HG03095 (cell line): Measurements from ENCODE around the gene PPP1R13L.
"Not testable (repeated sequence)": the region's sequence is repeated elsewhere in the genome, so short reads cannot be mapped to it uniquely, and the experiment has no call there.

Experiments used
- ATAC-seq: cut with Tn5 transposase; IDR thresholded peaks from one replicate; pipeline ENCODE4 v1.9.1; 2021; ENCODE audit warnings: moderate library complexity; ENCODE audit not compliant: unreplicated experiment

PPP1R13L gene

GRCh38 chr19:45404557-45405434, at the start of gene PPP1R13L:
TSS of gene PPP1R13L (minus strand) at chr19:45405069. CDS start at chr19:45398318, 6,751 bp downstream.
- ATAC-seq: no peak

- no peak for ATAC-seq
Measured at GRCh38 chr19:45451850-45452387, 47.0 kb upstream of the PPP1R13L start.

- ATAC-seq: no peak
Measured at GRCh38 chr19:45451131-45451849, 46.4 kb upstream of the PPP1R13L start.

GRCh38 chr19:45450012-45450333, 45.1 kb upstream of the PPP1R13L start:
- no peak for ATAC-seq

GRCh38 chr19:45448887-45449299, 44.0 kb upstream of the PPP1R13L start:
- no peak for ATAC-seq

GRCh38 chr19:45448425-45448756, 43.5 kb upstream of the PPP1R13L start:
- ATAC-seq: no peak

GRCh38 chr19:45446944-45447343, 42.1 kb upstream of the PPP1R13L start:
- no peak for ATAC-seq

GRCh38 chr19:45446295-45446694, 41.4 kb upstream of the PPP1R13L start:
- no peak for ATAC-seq

GRCh38 chr19:45445139-45445538, 40.3 kb upstream of the PPP1R13L start:
- no peak for ATAC-seq

GRCh38 chr19:45444318-45445041, 39.6 kb upstream of the PPP1R13L start:
- no peak for ATAC-seq

GRCh38 chr19:45443462-45444317, 38.8 kb upstream of the PPP1R13L start:
- ATAC-seq: no peak

GRCh38 chr19:45442778-45443461, 38.1 kb upstream of the PPP1R13L start:
- ATAC-seq: no peak

GRCh38 chr19:45442408-45442777, 37.5 kb upstream of the PPP1R13L start:
- ATAC-seq: no peak

GRCh38 chr19:45440873-45441654, 36.2 kb upstream of the PPP1R13L start:
- ATAC-seq: no peak

GRCh38 chr19:45440259-45440638, 35.4 kb upstream of the PPP1R13L start:
- no peak for ATAC-seq

GRCh38 chr19:45439569-45440258, 34.8 kb upstream of the PPP1R13L start:
- peak; percentile 49 for ATAC-seq

- ATAC-seq: no peak
Measured at GRCh38 chr19:45439190-45439568, 34.3 kb upstream of the PPP1R13L start.

- no peak for ATAC-seq
Measured at GRCh38 chr19:45437328-45437727, 32.5 kb upstream of the PPP1R13L start.

- not testable (repeated sequence) for ATAC-seq
Measured at GRCh38 chr19:45432543-45432942, 27.7 kb upstream of the PPP1R13L start.
